Measurements from ENCODE around the gene CES5A. TPM values are rescaled to one million over a fixed set of nuclear protein-coding genes. Genes with fewer than 3 reads are reported as not detected.

Gene CES5A
- total RNA-seq, 3 donors from 2014 or later (not counting 1 experiment from before 2014, with no cell fraction given) = not detected

- Histone ChIP-seq H3K4me3 (ENCODE audit: low read length) (no peak overlapping the region), H3K27me3 (ENCODE audit: control insufficient read depth, insufficient read depth, low read length) (no peaks in the 10 kb centered on the region), H3K27ac (ENCODE audit: low read length) (no peak overlapping the region), H3K36me3 (ENCODE audit: control insufficient read depth, insufficient read depth, low read length) (no peaks in the 10 kb centered on the region), H3K9me3 (ENCODE audit: control insufficient read depth, insufficient read depth, low read length) (no peaks in the 10 kb centered on the region), H3K4me1 (ENCODE audit: control insufficient read depth, insufficient read depth, low read length) (no peaks in the 10 kb centered on the region)
- Mint-ChIP-seq H3K4me1 (no peaks in the 10 kb centered on the region), H3K27ac (no peak overlapping the region), H3K36me3 (no peaks in the 10 kb centered on the region), H3K27me3 (ENCODE audit: low read depth in 2 of 2) (peaks cover 0 to 11% of the 10 kb centered on the region in 2 donors), H3K4me3 (no peak overlapping the region), H3K9me3 (peaks cover 0 to 2% of the 10 kb centered on the region in 2 donors)
- no peak for TF ChIP-seq CTCF (IDR thresholded peaks at IDR 0.05)
- DNase-seq = no peak
- no peak for ATAC-seq
- WGBS (ENCODE audit: insufficient coverage) = 85% methylated on average over 9 of the region's 9 CpGs
- intact Hi-C loops (cut with micrococcal nuclease) = no loop called here
Measured at GRCh38 chr16:55912022-55912421, 36.8 kb upstream of the CES5A start.

GRCh38 chr16:55911616-55912015 lies 36.4 kb upstream of the CES5A start:
- intact Hi-C loops (cut with micrococcal nuclease) = no loop called here
- Histone ChIP-seq H3K36me3 (ENCODE audit: control insufficient read depth, insufficient read depth, low read length) (no peaks in the 10 kb centered on the region), H3K4me3 (ENCODE audit: low read length) (no peak overlapping the region), H3K9me3 (ENCODE audit: control insufficient read depth, insufficient read depth, low read length) (no peaks in the 10 kb centered on the region), H3K27me3 (ENCODE audit: control insufficient read depth, insufficient read depth, low read length) (no peaks in the 10 kb centered on the region), H3K27ac (ENCODE audit: low read length) (no peak overlapping the region), H3K4me1 (ENCODE audit: control insufficient read depth, insufficient read depth, low read length) (no peaks in the 10 kb centered on the region)
- TF ChIP-seq CTCF (IDR thresholded peaks at IDR 0.05) = no peak
- H3K4me3 Mint-ChIP-seq = no peak overlapping the region
- H3K27me3 Mint-ChIP-seq (ENCODE audit: low read depth in 2 of 2) = peaks cover 0 to 7% of the 10 kb centered on the region in 2 donors
- no peak overlapping the region for H3K27ac Mint-ChIP-seq
- H3K4me1 Mint-ChIP-seq = no peaks in the 10 kb centered on the region
- no peak for DNase-seq
- peaks cover 0 to 2% of the 10 kb centered on the region in 2 donors for H3K9me3 Mint-ChIP-seq
- no peaks in the 10 kb centered on the region for H3K36me3 Mint-ChIP-seq
- 80% methylated on average over 2 of the region's 2 CpGs for WGBS (ENCODE audit: insufficient coverage)
- no peak for ATAC-seq

GRCh38 chr16:55909876-55910275 lies 34.7 kb upstream of the CES5A start:
- H3K4me1 ChIP-seq (ENCODE audit: control insufficient read depth, insufficient read depth, low read length) = no peaks in the 10 kb centered on the region
- no peaks in the 10 kb centered on the region for H3K36me3 ChIP-seq (ENCODE audit: control insufficient read depth, insufficient read depth, low read length)
- no peak overlapping the region for H3K4me3 ChIP-seq (ENCODE audit: low read length)
- 80% methylated on average over 2 of the region's 2 CpGs for WGBS (ENCODE audit: insufficient coverage)
- ATAC-seq (no peak), DNase-seq (no peak)
- H3K4me1 Mint-ChIP-seq = no peaks in the 10 kb centered on the region
- TF ChIP-seq CTCF (IDR thresholded peaks at IDR 0.05) = no peak
- no peak overlapping the region for H3K4me3 Mint-ChIP-seq
- H3K9me3 Mint-ChIP-seq = peaks cover 0 to 2% of the 10 kb centered on the region in 2 donors
- H3K27ac Mint-ChIP-seq = no peak overlapping the region
- no peaks in the 10 kb centered on the region for H3K36me3 Mint-ChIP-seq
- no peaks in the 10 kb centered on the region for H3K9me3 ChIP-seq (ENCODE audit: control insufficient read depth, insufficient read depth, low read length)
- intact Hi-C loops (cut with micrococcal nuclease) = no loop called here
- H3K27me3 Mint-ChIP-seq (ENCODE audit: low read depth in 2 of 2) = peaks cover 7% of the 10 kb centered on the region in 2 donors
- H3K27ac ChIP-seq (ENCODE audit: low read length) = no peak overlapping the region
- no peaks in the 10 kb centered on the region for H3K27me3 ChIP-seq (ENCODE audit: control insufficient read depth, insufficient read depth, low read length)

- Mint-ChIP-seq H3K27me3 (ENCODE audit: low read depth in 2 of 2) (peaks cover 8 to 13% of the 10 kb centered on the region in 2 donors), H3K4me1 (no peaks in the 10 kb centered on the region), H3K4me3 (no peak overlapping the region), H3K9me3 (peaks cover 0 to 6% of the 10 kb centered on the region in 2 donors), H3K27ac (no peak overlapping the region), H3K36me3 (peaks cover 6% of the 10 kb centered on the region)
- WGBS (ENCODE audit: insufficient coverage) = 85% methylated on average over 4 of the region's 4 CpGs
- Histone ChIP-seq H3K4me3 (ENCODE audit: low read length) (no peak overlapping the region), H3K36me3 (ENCODE audit: control insufficient read depth, insufficient read depth, low read length) (no peaks in the 10 kb centered on the region), H3K27ac (ENCODE audit: low read length) (no peak overlapping the region), H3K9me3 (ENCODE audit: control insufficient read depth, insufficient read depth, low read length) (no peaks in the 10 kb centered on the region), H3K4me1 (ENCODE audit: control insufficient read depth, insufficient read depth, low read length) (no peaks in the 10 kb centered on the region), H3K27me3 (ENCODE audit: control insufficient read depth, insufficient read depth, low read length) (no peaks in the 10 kb centered on the region)
- DNase-seq (no peak), ATAC-seq (no peak)
- no peak for TF ChIP-seq CTCF (IDR thresholded peaks at IDR 0.05)
- intact Hi-C loops (cut with micrococcal nuclease) = no loop called here
Measured at GRCh38 chr16:55908641-55909040, 33.5 kb upstream of the CES5A start.

Measured in natural killer cell (primary cell).